Epithelial cell of proximal tubule (primary cell): ENCODE measurements around the gene C4orf54. TPM values are rescaled to one million over a fixed set of nuclear protein-coding genes. Genes with fewer than 3 reads are reported as not detected.

Experiments
- DNase-seq: peaks from one replicate; pipeline ENCODE4 v3.0.0-alpha.2; 2011; ENCODE audit warnings: low read depth
- H3K4me3 ChIP-seq: 2 replicates; pipeline ENCODE4 v1.5.1; 2011; ENCODE audit warnings: low read depth, mild to moderate bottlenecking, low read length
- total RNA-seq: library from RNA; depleted of rRNA; stranded (reverse); fragments of >200 nt; gene quantifications from 2 replicates; pipeline ENCODE4 v1.2.3, GENCODE V29; 2015
- TF ChIP-seq, protein P1 (sequence below): conservative IDR thresholded peaks from 2 replicates; pipeline ENCODE4 v1.5.1; 2012; ENCODE audit warnings: low read depth, mild to moderate bottlenecking, low read length

The C4orf54 gene
- total RNA-seq, 1 donor from 2014 or later = not detected

GRCh38 chr4:99629962-99630554 is 27.6 kb downstream of the C4orf54 start:
- TF ChIP-seq, protein P1, sequence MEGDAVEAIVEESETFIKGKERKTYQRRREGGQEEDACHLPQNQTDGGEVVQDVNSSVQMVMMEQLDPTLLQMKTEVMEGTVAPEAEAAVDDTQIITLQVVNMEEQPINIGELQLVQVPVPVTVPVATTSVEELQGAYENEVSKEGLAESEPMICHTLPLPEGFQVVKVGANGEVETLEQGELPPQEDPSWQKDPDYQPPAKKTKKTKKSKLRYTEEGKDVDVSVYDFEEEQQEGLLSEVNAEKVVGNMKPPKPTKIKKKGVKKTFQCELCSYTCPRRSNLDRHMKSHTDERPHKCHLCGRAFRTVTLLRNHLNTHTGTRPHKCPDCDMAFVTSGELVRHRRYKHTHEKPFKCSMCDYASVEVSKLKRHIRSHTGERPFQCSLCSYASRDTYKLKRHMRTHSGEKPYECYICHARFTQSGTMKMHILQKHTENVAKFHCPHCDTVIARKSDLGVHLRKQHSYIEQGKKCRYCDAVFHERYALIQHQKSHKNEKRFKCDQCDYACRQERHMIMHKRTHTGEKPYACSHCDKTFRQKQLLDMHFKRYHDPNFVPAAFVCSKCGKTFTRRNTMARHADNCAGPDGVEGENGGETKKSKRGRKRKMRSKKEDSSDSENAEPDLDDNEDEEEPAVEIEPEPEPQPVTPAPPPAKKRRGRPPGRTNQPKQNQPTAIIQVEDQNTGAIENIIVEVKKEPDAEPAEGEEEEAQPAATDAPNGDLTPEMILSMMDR = no peak
- no peak for DNase-seq
- H3K4me3 ChIP-seq = no peak overlapping the region

- no peak for DNase-seq
- TF ChIP-seq, protein P1 = no peak
- H3K4me3 ChIP-seq = no peak overlapping the region
These were observed 29.6 kb downstream of the C4orf54 start for GRCh38 chr4:99628040-99628439.

- TF ChIP-seq, protein P1 = no peak
- H3K4me3 ChIP-seq = no peak overlapping the region
- DNase-seq = no peak
These were observed 32.3 kb downstream of the C4orf54 start for GRCh38 chr4:99625369-99625768.

- peak; percentile 31 for DNase-seq
- H3K4me3 ChIP-seq = no peak overlapping the region
- TF ChIP-seq, protein P1 = no peak
These were observed 33.4 kb downstream of the C4orf54 start for GRCh38 chr4:99624141-99624719.

GRCh38 chr4:99622341-99622740 is 35.3 kb downstream of the C4orf54 start:
- no peak overlapping the region for H3K4me3 ChIP-seq
- no peak for DNase-seq
- TF ChIP-seq, protein P1 = no peak

DNA sequence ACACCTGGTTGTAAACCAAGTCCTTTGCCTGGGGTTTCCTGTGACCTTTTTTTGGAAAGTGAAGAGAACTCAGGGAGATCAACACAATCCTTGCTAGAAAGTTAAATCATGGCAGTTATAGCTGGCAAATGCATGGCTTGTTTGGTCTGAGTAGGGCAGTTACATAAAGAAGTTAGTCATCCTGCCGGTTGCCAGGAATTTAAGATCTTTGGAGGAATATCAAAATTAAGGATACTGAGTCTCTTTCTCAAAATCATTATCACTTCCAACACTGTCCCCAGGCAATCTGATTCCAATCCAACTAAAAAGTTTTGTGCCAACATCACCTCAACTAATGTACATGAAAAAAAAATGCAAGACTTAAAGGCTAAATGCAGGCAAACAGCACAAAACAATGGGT is 40.3 kb downstream of the C4orf54 start:
- H3K4me3 ChIP-seq = no peak overlapping the region
- TF ChIP-seq, protein P1 = no peak
- no peak for DNase-seq
